ENCODE data around the gene VAT1L. TPM values are rescaled to one million over a fixed set of nuclear protein-coding genes. Genes with fewer than 3 reads are reported as not detected.

VAT1L gene
- total RNA-seq, 3 donors from 2014 or later (not counting 1 experiment from before 2014, with no cell fraction given) = not detected

DNA sequence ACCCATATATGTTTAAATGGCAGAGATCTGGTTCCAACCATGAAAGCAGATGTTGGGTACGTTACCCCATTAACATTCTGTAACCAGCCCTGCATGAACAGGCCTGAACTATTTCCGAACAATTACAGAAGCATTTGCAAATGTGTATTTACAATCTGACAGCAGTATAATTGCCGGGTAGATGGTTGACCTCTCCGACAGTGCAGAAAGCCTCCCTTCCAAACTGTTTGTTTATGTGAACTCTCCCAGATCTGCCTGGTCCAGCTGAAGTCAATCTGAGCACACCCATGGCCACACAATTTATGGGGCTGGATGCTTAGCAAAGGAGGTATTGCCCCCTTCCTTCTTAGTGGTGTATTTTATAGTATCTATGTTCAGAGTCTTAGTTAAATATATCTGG, 44.2 kb upstream of the VAT1L start:
- Mint-ChIP-seq H3K9me3 (no peaks in the 10 kb centered on the region), H3K4me3 (no peak overlapping the region), H3K36me3 (no peaks in the 10 kb centered on the region), H3K27ac (no peak overlapping the region), H3K27me3 (ENCODE audit: low read depth in 2 of 2) (peaks cover 7 to 8% of the 10 kb centered on the region in 2 donors), H3K4me1 (no peaks in the 10 kb centered on the region)
- intact Hi-C loops (cut with micrococcal nuclease) = no loop called here
- WGBS (ENCODE audit: insufficient coverage) = 89% methylated on average over 4 of the region's 4 CpGs
- no peaks in the 10 kb centered on the region for H3K4me1 ChIP-seq (ENCODE audit: control insufficient read depth, insufficient read depth, low read length)
- H3K27me3 ChIP-seq (ENCODE audit: control insufficient read depth, insufficient read depth, low read length) = no peaks in the 10 kb centered on the region
- H3K36me3 ChIP-seq (ENCODE audit: control insufficient read depth, insufficient read depth, low read length) = no peaks in the 10 kb centered on the region
- H3K4me3 ChIP-seq (ENCODE audit: low read length) = no peak overlapping the region
- no peak overlapping the region for H3K27ac ChIP-seq (ENCODE audit: low read length)
- TF ChIP-seq, protein P1, sequence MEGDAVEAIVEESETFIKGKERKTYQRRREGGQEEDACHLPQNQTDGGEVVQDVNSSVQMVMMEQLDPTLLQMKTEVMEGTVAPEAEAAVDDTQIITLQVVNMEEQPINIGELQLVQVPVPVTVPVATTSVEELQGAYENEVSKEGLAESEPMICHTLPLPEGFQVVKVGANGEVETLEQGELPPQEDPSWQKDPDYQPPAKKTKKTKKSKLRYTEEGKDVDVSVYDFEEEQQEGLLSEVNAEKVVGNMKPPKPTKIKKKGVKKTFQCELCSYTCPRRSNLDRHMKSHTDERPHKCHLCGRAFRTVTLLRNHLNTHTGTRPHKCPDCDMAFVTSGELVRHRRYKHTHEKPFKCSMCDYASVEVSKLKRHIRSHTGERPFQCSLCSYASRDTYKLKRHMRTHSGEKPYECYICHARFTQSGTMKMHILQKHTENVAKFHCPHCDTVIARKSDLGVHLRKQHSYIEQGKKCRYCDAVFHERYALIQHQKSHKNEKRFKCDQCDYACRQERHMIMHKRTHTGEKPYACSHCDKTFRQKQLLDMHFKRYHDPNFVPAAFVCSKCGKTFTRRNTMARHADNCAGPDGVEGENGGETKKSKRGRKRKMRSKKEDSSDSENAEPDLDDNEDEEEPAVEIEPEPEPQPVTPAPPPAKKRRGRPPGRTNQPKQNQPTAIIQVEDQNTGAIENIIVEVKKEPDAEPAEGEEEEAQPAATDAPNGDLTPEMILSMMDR (IDR thresholded peaks at IDR 0.05) = no peak
- no peaks in the 10 kb centered on the region for H3K9me3 ChIP-seq (ENCODE audit: control insufficient read depth, insufficient read depth, low read length)
- ATAC-seq (no peak), DNase-seq (no peak)

DNA sequence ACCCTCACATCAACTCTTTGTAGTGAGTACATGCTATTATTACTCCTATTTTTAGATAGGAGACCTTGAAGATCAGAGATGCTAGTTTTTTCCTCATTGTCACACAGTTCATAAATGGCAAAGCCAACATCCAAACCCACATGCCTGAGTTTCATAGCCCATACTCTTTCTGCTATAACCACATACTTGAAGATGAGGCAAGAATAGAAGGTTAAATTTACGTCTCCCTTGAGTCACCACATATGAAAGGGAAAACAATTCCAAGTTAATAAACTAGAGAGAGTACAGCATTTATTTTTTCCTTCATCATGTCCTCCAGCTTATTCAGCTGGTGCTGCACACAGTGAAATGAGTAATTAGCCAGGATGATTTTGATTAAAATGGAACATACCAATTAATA, 42.4 kb upstream of the VAT1L start:
- Mint-ChIP-seq H3K4me3 (no peak overlapping the region), H3K9me3 (no peaks in the 10 kb centered on the region), H3K36me3 (no peaks in the 10 kb centered on the region), H3K27me3 (ENCODE audit: low read depth in 2 of 2) (peaks cover 13 to 16% of the 10 kb centered on the region in 2 donors), H3K4me1 (no peaks in the 10 kb centered on the region), H3K27ac (no peak overlapping the region)
- Histone ChIP-seq H3K27ac (ENCODE audit: low read length) (no peak overlapping the region), H3K36me3 (ENCODE audit: control insufficient read depth, insufficient read depth, low read length) (no peaks in the 10 kb centered on the region), H3K4me3 (ENCODE audit: low read length) (no peak overlapping the region), H3K27me3 (ENCODE audit: control insufficient read depth, insufficient read depth, low read length) (no peaks in the 10 kb centered on the region), H3K4me1 (ENCODE audit: control insufficient read depth, insufficient read depth, low read length) (no peaks in the 10 kb centered on the region), H3K9me3 (ENCODE audit: control insufficient read depth, insufficient read depth, low read length) (no peaks in the 10 kb centered on the region)
- intact Hi-C loops (cut with micrococcal nuclease) = no loop called here
- no peak for DNase-seq
- ATAC-seq = no peak
- WGBS (ENCODE audit: insufficient coverage) = 60% methylated on average over 1 of the region's 1 CpG
- TF ChIP-seq, protein P1 (IDR thresholded peaks at IDR 0.05) = no peak

DNA sequence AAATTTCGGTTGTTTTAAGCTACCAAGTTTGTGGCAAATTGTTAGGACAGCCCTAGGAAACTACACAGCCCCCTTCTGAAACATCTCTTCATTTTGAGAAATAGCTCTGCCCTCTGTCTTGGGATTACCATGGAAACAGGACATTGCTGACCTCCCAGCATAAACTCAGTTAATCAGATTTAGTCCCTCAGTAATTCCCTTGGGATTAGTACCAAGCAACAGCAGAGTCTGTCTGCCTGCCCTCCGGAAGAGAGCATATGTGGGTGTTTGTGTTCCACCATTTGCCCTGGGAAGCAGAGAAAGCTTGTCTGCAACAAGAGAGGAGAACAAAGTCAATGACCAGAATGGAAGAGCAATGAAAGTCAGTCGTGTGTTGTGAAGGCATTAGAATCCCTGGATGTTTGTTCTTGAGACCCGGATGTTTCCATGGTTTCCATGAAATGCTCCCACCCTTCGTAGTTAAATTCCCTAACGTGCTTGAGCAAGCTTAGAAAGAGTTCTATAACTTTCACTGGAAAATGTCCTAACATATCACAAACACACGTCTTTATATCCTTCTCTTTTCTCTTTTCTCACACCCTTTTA, 39.9 kb upstream of the VAT1L start:
- H3K9me3 ChIP-seq (ENCODE audit: control insufficient read depth, insufficient read depth, low read length) = no peaks in the 10 kb centered on the region
- H3K36me3 Mint-ChIP-seq = no peaks in the 10 kb centered on the region
- H3K4me3 ChIP-seq (ENCODE audit: low read length) = no peak overlapping the region
- H3K27me3 Mint-ChIP-seq (ENCODE audit: low read depth in 2 of 2) = peaks cover 19 to 28% of the 10 kb centered on the region in 2 donors
- no peaks in the 10 kb centered on the region for H3K9me3 Mint-ChIP-seq
- ATAC-seq (no peak), DNase-seq (no peak)
- no peak overlapping the region for H3K27ac ChIP-seq (ENCODE audit: low read length)
- H3K4me3 Mint-ChIP-seq = no peak overlapping the region
- no peaks in the 10 kb centered on the region for H3K4me1 ChIP-seq (ENCODE audit: control insufficient read depth, insufficient read depth, low read length)
- H3K27me3 ChIP-seq (ENCODE audit: control insufficient read depth, insufficient read depth, low read length) = no peaks in the 10 kb centered on the region
- H3K27ac Mint-ChIP-seq = no peak overlapping the region
- intact Hi-C loops (cut with micrococcal nuclease) = no loop called here
- TF ChIP-seq, protein P1 (IDR thresholded peaks at IDR 0.05) = no peak
- no peaks in the 10 kb centered on the region for H3K4me1 Mint-ChIP-seq
- 62% methylated on average over 7 of the region's 7 CpGs for WGBS (ENCODE audit: insufficient coverage)
- H3K36me3 ChIP-seq (ENCODE audit: control insufficient read depth, insufficient read depth, low read length) = no peaks in the 10 kb centered on the region

DNA sequence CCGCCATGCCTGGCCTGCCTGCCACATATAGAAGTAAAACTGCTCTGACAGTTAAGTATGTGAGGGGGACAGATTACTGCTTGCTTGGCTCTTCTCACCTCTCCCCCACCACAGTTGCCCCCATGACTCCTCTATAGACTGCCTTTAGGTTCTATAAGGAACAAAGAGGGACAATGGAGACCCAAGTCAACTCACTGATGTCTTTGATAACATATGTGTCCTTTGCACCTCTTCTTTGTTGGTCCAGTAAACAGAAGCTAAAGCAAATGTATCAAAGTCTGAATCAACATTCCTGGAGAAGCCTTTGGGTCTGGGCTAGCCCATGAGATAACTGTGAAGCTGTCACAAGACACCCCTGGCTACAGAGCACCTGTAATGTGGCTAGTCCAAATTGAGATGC, 38.9 kb upstream of the VAT1L start:
- Histone ChIP-seq H3K4me3 (ENCODE audit: low read length) (no peak overlapping the region), H3K4me1 (ENCODE audit: control insufficient read depth, insufficient read depth, low read length) (no peaks in the 10 kb centered on the region), H3K27ac (ENCODE audit: low read length) (no peak overlapping the region), H3K9me3 (ENCODE audit: control insufficient read depth, insufficient read depth, low read length) (no peaks in the 10 kb centered on the region), H3K36me3 (ENCODE audit: control insufficient read depth, insufficient read depth, low read length) (no peaks in the 10 kb centered on the region), H3K27me3 (ENCODE audit: control insufficient read depth, insufficient read depth, low read length) (no peaks in the 10 kb centered on the region)
- H3K4me1 Mint-ChIP-seq = no peaks in the 10 kb centered on the region
- WGBS (ENCODE audit: insufficient coverage) = no CpG with 5 or more reads among the region's 1 CpG
- intact Hi-C loops (cut with micrococcal nuclease) = no loop called here
- no peak for DNase-seq
- H3K36me3 Mint-ChIP-seq = no peaks in the 10 kb centered on the region
- no peak overlapping the region for H3K27ac Mint-ChIP-seq
- TF ChIP-seq, protein P1 (IDR thresholded peaks at IDR 0.05) = no peak
- no peak overlapping the region for H3K4me3 Mint-ChIP-seq
- no peak for ATAC-seq
- peaks cover 23 to 28% of the 10 kb centered on the region in 2 donors for H3K27me3 Mint-ChIP-seq (ENCODE audit: low read depth in 2 of 2)
- H3K9me3 Mint-ChIP-seq = no peaks in the 10 kb centered on the region
